Astrocyte (in vitro differentiated cells and primary cell): ENCODE data around the gene HSD11B2. TPM values are rescaled to one million over a fixed set of nuclear protein-coding genes. Genes with fewer than 3 reads are reported as not detected.

Experiments
- DNase-seq: peaks from one replicate; pipeline ENCODE4 v3.0.0-alpha.2; 2010; ENCODE audit warnings: low read depth
- FAIRE-seq: peaks from 2 replicates; lab custom pipeline; 2011; peaks lifted over from hg19 to GRCh38; lab: Jason Lieb, UNC
- H2AFZ ChIP-seq: 2 replicates; pipeline ENCODE4 v1.6.0; 2012; ENCODE audit warnings: low read depth, low read length, inconsistent platforms
- H3K27ac ChIP-seq: 2 replicates; pipeline ENCODE4 v1.5.1; 2011; ENCODE audit warnings: low read depth, low read length, inconsistent platforms
- H3K27me3 ChIP-seq: 2 replicates; pipeline ENCODE4 v1.6.0; 2011; ENCODE audit warnings: low read length, inconsistent platforms; ENCODE audit not compliant: insufficient read depth
- H3K36me3 ChIP-seq: 2 replicates; pipeline ENCODE4 v1.5.1; 2011; ENCODE audit warnings: low read length, inconsistent platforms; ENCODE audit not compliant: insufficient read depth
- H3K4me1 ChIP-seq: 2 replicates; pipeline ENCODE4 v1.5.1; 2011; ENCODE audit warnings: low read length, inconsistent platforms; ENCODE audit not compliant: insufficient read depth
- H3K4me2 ChIP-seq: 2 replicates; pipeline ENCODE4 v1.6.0; 2012; ENCODE audit warnings: low read length, inconsistent platforms
- H3K4me3 ChIP-seq: 2 replicates; pipeline ENCODE4 v1.5.1; 2011; ENCODE audit warnings: low read depth, mild to moderate bottlenecking, low read length, inconsistent platforms; ENCODE audit not compliant: insufficient read depth
- H3K79me2 ChIP-seq: 2 replicates; pipeline ENCODE4 v1.6.0; 2012; ENCODE audit warnings: mild to moderate bottlenecking, low read length, inconsistent platforms; ENCODE audit not compliant: insufficient read depth
- H3K9ac ChIP-seq: 2 replicates; pipeline ENCODE4 v1.6.0; 2012; ENCODE audit warnings: mild to moderate bottlenecking, low read length, inconsistent platforms
- H3K9me3 ChIP-seq: 2 replicates; pipeline ENCODE4 v1.5.1; 2012; ENCODE audit warnings: low read depth, mild to moderate bottlenecking, low read length, inconsistent platforms; ENCODE audit not compliant: insufficient read depth
- H4K20me1 ChIP-seq: 2 replicates; pipeline ENCODE4 v1.6.0; 2012; ENCODE audit warnings: low read length, inconsistent platforms; ENCODE audit not compliant: insufficient read depth
- H3K27ac Mint-ChIP-seq: one replicate; pipeline ENCODE4 v1.8.0; 2021; ENCODE audit warnings: mild to moderate bottlenecking, mixed read lengths; ENCODE audit not compliant: unreplicated experiment
- H3K27me3 Mint-ChIP-seq: one replicate; pipeline ENCODE4 v1.8.0; 2021; ENCODE audit warnings: low read depth, mixed read lengths; ENCODE audit not compliant: unreplicated experiment
- H3K36me3 Mint-ChIP-seq: one replicate; pipeline ENCODE4 v1.8.0; 2021; ENCODE audit warnings: low read depth, mixed read lengths; ENCODE audit not compliant: unreplicated experiment
- H3K4me1 Mint-ChIP-seq: one replicate; pipeline ENCODE4 v1.8.0; 2021; ENCODE audit warnings: low read depth, mixed read lengths; ENCODE audit not compliant: unreplicated experiment
- H3K4me3 Mint-ChIP-seq: one replicate; pipeline ENCODE4 v1.8.0; 2021; ENCODE audit warnings: mild to moderate bottlenecking, moderate library complexity, mixed read lengths; ENCODE audit not compliant: unreplicated experiment
- H3K9me3 Mint-ChIP-seq: one replicate; pipeline ENCODE4 v1.8.0; 2021; ENCODE audit warnings: mild to moderate bottlenecking, mixed read lengths; ENCODE audit not compliant: unreplicated experiment
- EZH2 ChIP-seq: IDR thresholded peaks from 2 replicates; pipeline ENCODE4 v1.6.1; 2012; ENCODE audit warnings: mild to moderate bottlenecking, low read length, inconsistent platforms; ENCODE audit not compliant: insufficient read depth
- total RNA-seq: library from RNA; stranded (reverse); gene quantifications from 2 replicates; pipeline ENCODE4 v1.2.1, GENCODE V29; 2021
- TF ChIP-seq, protein P1 (sequence below): IDR thresholded peaks from 2 replicates; pipeline ENCODE4 v1.5.1; 2011; ENCODE audit warnings: low read depth, mild to moderate bottlenecking, inconsistent platforms, low read length, moderate library complexity; ENCODE audit not compliant: insufficient read depth

The HSD11B2 gene
- total RNA-seq, 1 donor from 2014 or later: not detected

DNA sequence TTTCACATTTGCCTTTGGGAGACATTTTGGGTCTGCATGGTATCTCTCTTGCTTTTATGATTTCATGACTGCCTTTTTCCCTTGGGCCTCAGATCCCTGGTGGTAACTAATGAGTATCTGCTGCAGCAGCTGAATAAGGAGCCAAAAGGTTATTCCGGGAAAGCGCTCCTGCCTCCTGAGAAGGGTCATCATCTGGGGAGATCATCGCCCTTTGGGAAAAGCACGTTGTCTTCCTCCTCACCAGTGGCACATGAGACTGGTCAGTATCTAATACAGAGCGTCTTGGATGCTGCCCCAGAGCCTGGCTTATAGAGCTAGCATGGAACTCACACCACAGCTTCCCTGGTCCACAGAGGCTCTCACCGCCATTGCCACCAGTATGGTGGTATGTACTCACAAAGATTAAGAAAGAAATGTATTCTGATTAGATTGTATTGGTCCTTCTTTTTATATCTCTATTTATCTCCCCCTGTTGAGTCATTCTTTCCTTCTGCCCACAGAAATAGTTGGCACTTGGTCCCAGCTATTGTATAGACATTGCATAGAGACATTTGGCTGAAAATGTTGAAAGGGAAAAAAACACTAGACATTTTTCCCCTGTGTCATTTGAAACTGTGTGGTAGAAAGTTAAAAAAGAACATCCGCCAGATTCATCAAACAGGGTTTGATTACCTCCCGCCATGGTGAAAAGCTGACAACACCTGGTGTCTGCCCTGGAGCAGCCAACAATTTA lies 46.0 kb upstream of the HSD11B2 start:
- Mint-ChIP-seq H3K4me1 (no peaks in the 10 kb centered on the region), H3K4me3 (no peak overlapping the region), H3K27me3 (peaks cover 56% of the 10 kb centered on the region), H3K27ac (no peak overlapping the region), H3K9me3 (no peaks in the 10 kb centered on the region), H3K36me3 (no peaks in the 10 kb centered on the region)
- Histone ChIP-seq H4K20me1 (no peaks in the 10 kb centered on the region), H3K27ac (no peak overlapping the region), H3K4me2 (no peak overlapping the region), H3K79me2 (no peaks in the 10 kb centered on the region), H3K4me1 (no peaks in the 10 kb centered on the region), H3K27me3 (peaks cover 7% of the 10 kb centered on the region), H3K9me3 (no peaks in the 10 kb centered on the region), H2AFZ (no peak overlapping the region), H3K36me3 (no peaks in the 10 kb centered on the region), H3K4me3 (no peak overlapping the region), H3K9ac (no peak overlapping the region)
- DNase-seq (peak; percentile 49), FAIRE-seq (no peak)
- TF ChIP-seq, protein P1, sequence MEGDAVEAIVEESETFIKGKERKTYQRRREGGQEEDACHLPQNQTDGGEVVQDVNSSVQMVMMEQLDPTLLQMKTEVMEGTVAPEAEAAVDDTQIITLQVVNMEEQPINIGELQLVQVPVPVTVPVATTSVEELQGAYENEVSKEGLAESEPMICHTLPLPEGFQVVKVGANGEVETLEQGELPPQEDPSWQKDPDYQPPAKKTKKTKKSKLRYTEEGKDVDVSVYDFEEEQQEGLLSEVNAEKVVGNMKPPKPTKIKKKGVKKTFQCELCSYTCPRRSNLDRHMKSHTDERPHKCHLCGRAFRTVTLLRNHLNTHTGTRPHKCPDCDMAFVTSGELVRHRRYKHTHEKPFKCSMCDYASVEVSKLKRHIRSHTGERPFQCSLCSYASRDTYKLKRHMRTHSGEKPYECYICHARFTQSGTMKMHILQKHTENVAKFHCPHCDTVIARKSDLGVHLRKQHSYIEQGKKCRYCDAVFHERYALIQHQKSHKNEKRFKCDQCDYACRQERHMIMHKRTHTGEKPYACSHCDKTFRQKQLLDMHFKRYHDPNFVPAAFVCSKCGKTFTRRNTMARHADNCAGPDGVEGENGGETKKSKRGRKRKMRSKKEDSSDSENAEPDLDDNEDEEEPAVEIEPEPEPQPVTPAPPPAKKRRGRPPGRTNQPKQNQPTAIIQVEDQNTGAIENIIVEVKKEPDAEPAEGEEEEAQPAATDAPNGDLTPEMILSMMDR: no peak
- no peak for TF ChIP-seq EZH2

DNA sequence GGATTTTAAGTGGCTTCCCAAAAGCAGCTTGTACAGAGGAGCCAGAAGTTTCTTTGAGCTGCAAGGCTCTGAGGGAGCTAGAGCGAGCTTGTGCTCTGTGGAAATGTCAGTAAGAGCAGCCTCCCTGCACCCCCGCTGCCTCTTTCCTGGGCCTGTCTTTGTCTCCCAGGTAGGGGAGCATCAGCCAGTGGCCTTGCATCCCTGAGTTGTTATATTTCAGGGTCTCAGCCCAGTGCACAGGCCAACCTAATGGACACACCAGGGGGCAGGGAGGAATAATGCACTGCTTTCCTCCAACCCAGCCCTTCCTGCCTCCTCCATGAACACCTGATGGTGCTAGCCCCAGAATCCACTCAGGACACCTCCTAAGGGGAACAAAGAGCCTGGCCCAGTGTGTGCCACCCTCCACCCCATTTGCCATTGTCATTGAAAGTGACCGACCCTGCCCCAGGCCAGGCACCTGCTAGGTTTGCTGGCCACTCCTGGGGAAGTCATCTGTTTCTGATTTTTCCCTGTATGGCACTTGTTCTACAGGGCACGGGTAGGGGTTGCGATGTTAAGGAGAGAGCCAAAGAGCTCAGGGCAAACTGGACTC lies 44.0 kb upstream of the HSD11B2 start:
- no peak for TF ChIP-seq EZH2
- TF ChIP-seq, protein P1: no peak
- H3K27ac Mint-ChIP-seq: no peak overlapping the region

More for the DNA sequence above, 44.0 kb upstream of the HSD11B2 start:
- Histone ChIP-seq H3K4me3 (no peak overlapping the region), H3K9ac (no peak overlapping the region), H3K27ac (no peak overlapping the region), H4K20me1 (no peaks in the 10 kb centered on the region), H3K4me1 (no peaks in the 10 kb centered on the region), H3K36me3 (no peaks in the 10 kb centered on the region), H2AFZ (no peak overlapping the region), H3K4me2 (no peak overlapping the region), H3K27me3 (peaks cover 7% of the 10 kb centered on the region), H3K79me2 (no peaks in the 10 kb centered on the region), H3K9me3 (no peaks in the 10 kb centered on the region)
- Mint-ChIP-seq H3K9me3 (no peaks in the 10 kb centered on the region), H3K4me1 (no peaks in the 10 kb centered on the region), H3K27me3 (peaks cover 70% of the 10 kb centered on the region), H3K4me3 (no peak overlapping the region), H3K36me3 (no peaks in the 10 kb centered on the region)
- FAIRE-seq (no peak), DNase-seq (no peak)
